HepG2 (cell line): ENCODE results near the gene SOX12. TPM values are rescaled to one million over a fixed set of nuclear protein-coding genes. Genes with fewer than 3 reads are reported as not detected.

Experiments used
- CREB1 ChIP-seq, 2 experiments: fragments of 450-650 bp in 1 of 2; IDR thresholded peaks; 2 replicates each; pipeline ENCODE4 v1.6.1; 2016 to 2017; ENCODE audit warnings: control low read depth in 1 of 2, mild to moderate bottlenecking in 1 of 2, missing compliant biosample characterization in 1 of 2, missing genetic modification characterization in 1 of 2
- ERF ChIP-seq: IDR thresholded peaks from 2 replicates; pipeline ENCODE4 v1.6.1; 2018; ENCODE audit warnings: missing biosample characterization, missing genetic modification reagents
- ETV5 ChIP-seq: IDR thresholded peaks from 2 replicates; pipeline ENCODE4 v1.6.1; 2018; ENCODE audit warnings: missing biosample characterization, missing genetic modification reagents, inconsistent platforms, borderline replicate concordance
- GATAD1 ChIP-seq: IDR thresholded peaks from 2 replicates; pipeline ENCODE4 v1.6.1; 2016; ENCODE audit warnings: missing genetic modification reagents, missing compliant biosample characterization
- GATAD2A ChIP-seq: IDR thresholded peaks from 2 replicates; pipeline ENCODE4 v1.6.1; 2016
- HINFP ChIP-seq: sonication (generic); formaldehyde crosslinking; IDR thresholded peaks from 2 replicates; pipeline ENCODE4 v1.4.0; 2020; ENCODE audit warnings: low read depth, mild to moderate bottlenecking, missing genetic modification reagents
- MAX ChIP-seq: IDR thresholded peaks from 2 replicates; pipeline ENCODE4 v1.6.1; 2012; ENCODE audit warnings: inconsistent platforms
- MYPOP ChIP-seq: sonication (generic); formaldehyde crosslinking; IDR thresholded peaks from 2 replicates; pipeline ENCODE4 v1.8.1; 2023; ENCODE audit warnings: mild to moderate bottlenecking, moderate library complexity, missing genetic modification reagents
- NCOA1 ChIP-seq: sonication (generic); formaldehyde crosslinking; IDR thresholded peaks from 2 replicates; pipeline ENCODE4 v1.9.0; 2021; ENCODE audit warnings: missing genetic modification reagents
- NFYC ChIP-seq: IDR thresholded peaks from 2 replicates; pipeline ENCODE4 v1.6.1; 2016; ENCODE audit warnings: missing genetic modification reagents, missing compliant biosample characterization
- PLSCR1 ChIP-seq: sonication (generic); formaldehyde crosslinking; IDR thresholded peaks from 2 replicates; pipeline ENCODE4 v1.5.0; 2020; ENCODE audit warnings: missing genetic modification reagents, mild to moderate bottlenecking, borderline replicate concordance
- SNAPC4 ChIP-seq: sonication (generic); formaldehyde crosslinking; IDR thresholded peaks from 2 replicates; pipeline ENCODE4 v1.4.0; 2020; ENCODE audit warnings: mild to moderate bottlenecking, missing genetic modification reagents
- SP1 ChIP-seq, 2 experiments: fragments of 450-650 bp in 1 of 2; sonication (generic) in 1 of 2; formaldehyde crosslinking in 1 of 2; IDR thresholded peaks; 2 replicates each; pipeline versions ENCODE4 v1.4.0 to v1.6.1; 2016 to 2020; ENCODE audit warnings: missing genetic modification reagents in 1 of 2
- ZNF276 ChIP-seq: sonication (generic); formaldehyde crosslinking; IDR thresholded peaks from 2 replicates; pipeline ENCODE4 v1.4.0; 2020; ENCODE audit warnings: mild to moderate bottlenecking, low read depth, missing genetic modification reagents
- ZNF549 ChIP-seq: sonication (generic); formaldehyde crosslinking; IDR thresholded peaks from 2 replicates; pipeline ENCODE4 v1.5.0; 2020; ENCODE audit warnings: missing genetic modification reagents
- ZNF792 ChIP-seq: IDR thresholded peaks from 2 replicates; pipeline ENCODE4 v1.6.1; 2016
- ZNF878 ChIP-seq: sonication (generic); formaldehyde crosslinking; IDR thresholded peaks from 2 replicates; pipeline ENCODE4 v1.8.1; 2023; ENCODE audit warnings: mild to moderate bottlenecking, missing genetic modification reagents, moderate library complexity
- ZNF891 ChIP-seq: sonication (generic); formaldehyde crosslinking; IDR thresholded peaks from 2 replicates; pipeline ENCODE4 v1.5.0; 2020; ENCODE audit warnings: mild to moderate bottlenecking, missing genetic modification reagents
- polyA plus RNA-seq, 8 experiments: library from polyadenylated mRNA; depleted of rRNA in 3 of 8; stranded (reverse) in 7 of 8; unstranded in 1 of 8; fragments of >200 nt; fragmentation: Illumina TruSeq in 4 of 8; extraction: Trizol in 4 of 8; gene quantifications; 2 replicates each; pipeline versions ENCODE4 v1.2.1 to v1.2.3, GENCODE V29; 2011 to 2016; ENCODE audit warnings: low read depth in 4 of 8, missing spikeins in 1 of 8, mixed read lengths in 1 of 8; ENCODE audit not compliant: insufficient read depth in 1 of 8
- total RNA-seq, 5 experiments: library from RNA; depleted of rRNA; stranded (reverse); fragments of >200 nt; fragmentation: Illumina TruSeq; extraction: Trizol; gene quantifications; 2 replicates each; pipeline ENCODE4 v1.2.3, GENCODE V29; 2016; ENCODE audit warnings: low read depth in 1 of 5

Gene SOX12
- total and polyA plus RNA-seq, 2 of the 13 experiments (the other 11 are each of a cell fraction or from before 2014, with no cell fraction given), result 10.0 to 18.7 TPM

- TF ChIP-seq MYPOP, result 0 out of 2 replicates have a peak, but pooled peaks have one; percentile 16
- TF ChIP-seq SNAPC4 (CRISPR knock-in tag), result peak; percentile 76
- peak; percentile 85 for TF ChIP-seq ZNF891
- no peak for TF ChIP-seq SP1 (IDR thresholded peaks at IDR 0.05)
- peak; percentile 73 for TF ChIP-seq SP1 (CRISPR knock-in tag; IDR thresholded peaks at IDR 0.05)
- no peak for TF ChIP-seq ZNF878 (CRISPR knock-in tag)
- peak; percentile 89 for TF ChIP-seq MAX
- TF ChIP-seq ERF (CRISPR knock-in tag), result peak; percentile 61; the same call in 1 of the 2 replicates
- TF ChIP-seq ZNF276 (CRISPR knock-in tag), result 0 out of 2 replicates have a peak, but pooled peaks have one; percentile 3
- no peak for TF ChIP-seq NCOA1 (CRISPR knock-in tag)
- no peak for TF ChIP-seq ZNF549 (CRISPR knock-in tag)
- peak; percentile 87 for TF ChIP-seq NFYC (CRISPR knock-in tag)
- TF ChIP-seq ZNF792, result peak; percentile 48; the same call in 1 of the 2 replicates
- TF ChIP-seq GATAD1 (CRISPR knock-in tag), result peak; percentile 53; the same call in 1 of the 2 replicates
- 0 out of 2 replicates have a peak, but pooled peaks have one; percentile 52 for TF ChIP-seq CREB1 (IDR thresholded peaks at IDR 0.05)
- no peak for TF ChIP-seq CREB1 (CRISPR knock-in tag; IDR thresholded peaks at IDR 0.05)
- TF ChIP-seq ETV5, result peak; percentile 3; the same call in 1 of the 2 replicates
- TF ChIP-seq PLSCR1 (CRISPR knock-in tag), result no peak
- TF ChIP-seq HINFP (CRISPR knock-in tag), result peak; percentile 63; the same call in 1 of the 2 replicates
- 0 out of 2 replicates have a peak, but pooled peaks have one; percentile 7 for TF ChIP-seq GATAD2A (CRISPR knock-in tag)
Measured at GRCh38 chr20:309841-310644, 15.3 kb upstream of the SOX12 start (continued).
